ENCODE measurements around the gene KDM4B.
A peak's percentile ranks its signal among the peaks of the same experiment; 100 is the strongest.
"Not testable (repeated sequence)": the region's sequence is repeated elsewhere in the genome, so short reads cannot be mapped to it uniquely, and the experiment has no call there.

KDM4B gene

GRCh38 chr19:5155586-5156210 lies 186.8 kb downstream of the KDM4B start:
- DNase-seq (ENCODE audit: insufficient read length, low spot score): no peak
- no peak for FAIRE-seq

DNA sequence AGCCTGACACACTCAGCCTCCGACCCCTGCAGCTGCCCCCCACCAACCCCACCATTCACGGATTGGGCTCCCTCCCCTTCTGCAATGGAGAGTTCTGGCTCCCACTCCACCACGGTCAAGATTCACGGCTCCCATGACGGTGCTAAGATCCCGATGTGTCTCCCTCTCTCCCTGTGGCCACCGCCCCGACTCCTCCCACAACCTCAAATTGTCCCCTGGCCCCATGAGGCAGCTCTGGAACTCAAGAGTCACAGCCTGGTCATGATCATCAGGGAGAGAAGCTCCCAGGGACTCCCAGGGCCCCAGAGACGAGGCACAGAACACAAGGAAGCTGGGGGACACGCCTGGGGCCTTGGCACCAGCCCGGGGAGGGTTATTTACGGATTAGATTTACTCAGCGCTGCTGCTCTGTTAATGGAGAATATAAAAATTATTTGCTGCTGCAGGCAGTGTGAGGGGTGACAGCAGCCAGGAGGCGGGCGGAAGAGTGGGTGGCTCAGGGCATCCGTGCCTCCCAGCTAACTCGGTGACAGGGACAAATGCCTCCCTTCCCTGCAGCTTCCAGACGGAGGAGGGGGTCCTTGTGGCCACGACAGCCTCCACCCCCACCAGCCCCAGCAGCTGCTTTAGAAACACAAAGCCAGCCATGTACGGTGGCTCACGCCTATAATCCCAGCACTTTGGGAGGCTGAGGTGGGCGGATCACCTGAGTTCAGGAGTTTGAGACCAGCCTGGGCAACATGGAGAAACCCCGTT lies 187.5 kb downstream of the KDM4B start:
- DNase-seq (ENCODE audit: insufficient read length, low spot score): no peak
- FAIRE-seq: no peak

DNA sequence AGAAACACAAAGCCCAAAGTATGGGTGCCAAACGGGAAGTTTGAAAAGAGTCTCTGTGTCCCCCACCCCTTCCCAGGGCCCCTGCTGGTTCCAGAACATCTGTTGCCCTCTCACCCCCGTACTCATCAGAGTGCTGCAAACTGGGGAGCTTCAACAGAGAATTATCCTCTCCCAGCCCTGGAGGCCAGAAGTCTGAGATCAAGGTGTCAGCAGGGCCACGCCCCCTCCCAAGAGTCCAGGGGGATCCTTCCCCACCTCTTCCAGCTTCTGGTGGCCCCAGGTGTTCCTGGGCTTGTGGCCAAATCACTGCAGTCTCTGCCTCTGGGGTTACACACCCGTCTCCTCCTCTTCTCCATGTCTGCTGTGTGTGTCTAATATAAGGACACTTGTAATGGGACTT lies 188.3 kb downstream of the KDM4B start:
- DNase-seq (ENCODE audit: insufficient read length, low spot score): no peak
- FAIRE-seq: no peak

DNA sequence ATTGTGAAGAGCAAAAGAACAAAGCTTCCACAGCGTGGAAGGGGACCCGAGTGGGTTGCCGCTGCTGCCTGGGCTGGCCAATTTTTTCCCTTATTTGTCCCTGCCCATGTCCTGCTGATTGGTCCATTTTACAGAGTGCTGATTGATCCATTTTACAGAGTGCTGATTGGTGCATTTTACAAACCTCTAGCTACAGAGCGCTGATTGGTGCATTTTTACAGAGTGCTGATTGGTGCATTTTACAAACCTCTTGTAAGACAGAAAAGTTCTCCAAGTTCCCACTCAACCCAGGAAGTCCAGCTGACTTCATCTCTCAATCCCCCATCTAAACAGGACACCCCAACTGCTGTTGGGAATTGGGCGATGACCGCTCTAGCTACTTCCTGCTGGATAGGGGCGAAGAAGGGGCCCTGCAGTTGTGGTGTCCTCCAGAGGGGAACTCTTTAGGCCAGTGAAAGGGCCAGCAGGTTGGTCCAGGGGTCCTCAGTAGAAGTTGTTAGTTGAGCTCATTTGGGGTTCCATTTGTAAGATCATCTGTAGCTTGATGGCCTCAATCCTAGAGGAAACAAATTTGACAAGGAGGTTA lies 189.7 kb downstream of the KDM4B start:
- FAIRE-seq; DNase-seq (ENCODE audit: insufficient read length, low spot score): not testable (repeated sequence)

DNA sequence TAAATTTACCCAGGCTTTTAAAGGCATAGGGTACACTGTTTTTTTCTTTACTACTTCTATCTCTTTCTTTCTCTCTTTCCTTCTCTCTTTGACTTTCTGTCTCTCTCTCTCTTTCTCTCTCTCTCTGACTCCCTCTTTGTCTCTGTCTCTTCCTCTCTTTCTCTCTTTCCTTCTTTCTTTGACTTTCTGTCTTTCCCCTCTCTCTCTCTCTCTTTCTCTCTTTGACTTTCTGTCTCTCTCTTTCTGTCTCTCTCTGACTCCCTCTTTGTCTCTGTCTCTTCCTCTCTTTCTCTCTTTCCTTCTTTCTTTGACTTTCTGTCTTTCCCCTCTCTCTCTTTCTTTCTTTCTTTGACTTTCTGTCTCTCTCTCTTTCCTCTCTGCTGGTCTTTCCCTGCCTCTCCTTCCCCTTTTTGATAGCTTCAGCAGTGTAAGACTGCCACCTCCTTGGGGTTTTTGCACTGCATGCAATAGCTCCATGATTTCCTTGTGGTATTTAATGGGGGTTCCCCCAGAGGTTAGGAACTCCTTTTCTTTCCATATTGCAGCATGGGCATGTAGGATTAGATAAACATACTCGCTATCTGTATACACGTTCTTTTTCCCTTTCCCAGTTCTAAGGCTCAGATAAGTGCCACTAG lies 191.4 kb downstream of the KDM4B start:
- not testable (repeated sequence) for FAIRE-seq; DNase-seq (ENCODE audit: insufficient read length, low spot score)

DNA sequence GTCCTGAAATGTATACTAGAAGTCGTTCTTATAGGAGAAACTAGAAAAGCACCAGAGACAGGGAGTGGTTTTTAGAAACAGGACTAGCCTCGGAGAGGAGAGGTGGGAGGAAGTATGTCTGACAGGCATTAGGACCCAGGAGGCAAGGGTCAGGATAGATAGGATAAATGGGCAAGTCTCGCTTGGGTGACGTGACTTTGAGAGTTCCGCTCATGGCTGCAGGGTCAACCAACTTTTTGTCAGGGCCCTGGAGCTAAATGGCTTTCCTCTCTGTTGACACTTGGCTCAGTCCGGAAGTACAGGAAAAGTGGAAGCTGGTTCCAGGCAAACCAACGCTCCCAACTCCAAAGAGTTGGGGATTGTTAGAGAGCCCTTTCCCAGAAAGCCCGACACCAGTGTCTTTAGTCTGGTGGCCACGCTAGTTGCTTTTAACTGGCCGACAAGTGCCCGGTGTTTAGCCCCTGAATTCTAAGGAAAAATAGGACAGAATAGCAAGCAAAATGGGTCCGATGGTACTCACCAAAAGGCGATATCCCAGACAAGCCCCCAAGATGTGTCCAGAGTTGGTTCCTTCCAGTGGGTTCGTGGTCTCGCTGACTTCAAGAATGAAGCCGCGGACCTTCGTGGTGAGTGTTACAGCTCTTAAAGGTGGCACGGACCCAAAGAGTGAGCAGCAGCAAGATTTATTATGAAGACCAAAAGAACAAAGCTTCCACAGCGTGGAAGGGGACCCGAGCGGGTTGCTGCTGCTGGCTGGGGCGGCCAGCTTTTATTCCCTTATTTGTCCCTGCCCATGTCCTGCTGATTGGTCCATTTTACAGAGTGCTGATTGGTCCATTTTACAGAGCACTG lies 196.2 kb downstream of the KDM4B start:
- not testable (repeated sequence) for DNase-seq (ENCODE audit: insufficient read length, low spot score); FAIRE-seq

DNA sequence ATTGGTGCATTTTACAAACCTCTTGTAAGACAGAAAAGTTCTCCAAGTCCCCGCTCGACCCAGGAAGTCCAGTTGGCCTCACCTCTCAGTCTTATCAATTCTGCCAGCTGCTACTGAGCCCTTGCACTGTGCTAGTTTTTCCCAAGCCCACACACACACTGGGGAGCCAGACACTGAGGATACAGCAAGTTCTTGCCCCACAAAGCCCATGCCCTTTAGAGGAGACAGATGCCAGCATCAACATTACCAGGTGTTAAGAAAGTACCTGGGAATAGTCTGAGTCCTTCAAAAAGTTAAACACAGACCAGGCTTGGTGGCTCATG lies 196.7 kb downstream of the KDM4B start:
- DNase-seq (ENCODE audit: insufficient read length, low spot score): no peak
- no peak for FAIRE-seq

GRCh38 chr19:5166262-5166661 lies 197.3 kb downstream of the KDM4B start:
- FAIRE-seq (no peak), DNase-seq (ENCODE audit: insufficient read length, low spot score) (no peak)

DNA sequence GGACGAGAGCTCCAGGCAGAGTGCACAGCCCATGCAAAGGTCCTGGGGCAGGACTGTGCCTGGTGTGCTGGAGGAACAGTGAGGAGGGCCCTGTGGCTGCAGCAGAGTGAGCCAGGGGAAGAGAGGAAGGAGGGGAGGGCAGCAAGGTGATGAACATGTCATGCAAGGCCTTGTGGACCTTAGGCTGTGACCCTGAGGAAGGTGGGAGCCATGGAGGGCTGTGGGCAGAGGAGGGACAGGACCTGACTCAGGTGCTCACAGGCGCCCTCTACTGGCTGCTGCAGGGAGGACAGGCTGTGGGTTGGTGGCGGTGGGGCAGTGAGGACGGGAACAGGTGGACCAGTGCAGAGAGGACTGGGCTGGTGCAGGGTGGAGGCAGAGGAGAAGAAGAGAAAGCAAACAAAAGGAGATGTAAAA lies 201.4 kb downstream of the KDM4B start:
- FAIRE-seq (no peak), DNase-seq (ENCODE audit: insufficient read length, low spot score) (no peak)

DNA sequence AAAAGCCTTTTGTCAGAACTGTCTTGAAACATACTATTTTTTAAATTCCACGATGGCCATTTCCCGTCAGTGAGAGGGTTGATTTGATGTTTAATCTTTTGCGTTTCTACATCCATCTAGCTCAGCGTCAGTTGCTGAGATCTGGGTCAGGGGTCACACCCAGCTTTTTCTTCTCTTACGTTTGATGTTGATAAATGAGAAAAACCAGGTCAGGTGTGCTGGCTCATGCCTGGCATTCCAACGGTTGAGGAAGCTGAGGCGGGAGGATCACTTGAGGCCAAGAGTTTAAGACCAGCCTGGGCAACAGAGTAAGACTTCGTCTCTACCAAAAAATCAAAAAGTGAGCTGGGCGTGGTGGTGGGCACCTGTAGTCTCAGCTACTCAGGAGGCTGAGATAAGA lies 202.8 kb downstream of the KDM4B start:
- no peak for FAIRE-seq

GRCh38 chr19:5172859-5173630 lies 204.1 kb downstream of the KDM4B start:
- DNase-seq (ENCODE audit: insufficient read length, low spot score) (peak; percentile 87), FAIRE-seq (no peak)

More for the DNA sequence above, 202.8 kb downstream of the KDM4B start:
- no peak for DNase-seq (ENCODE audit: insufficient read length, low spot score)

- no peak for FAIRE-seq
- DNase-seq (ENCODE audit: insufficient read length, low spot score): no peak
Measured at GRCh38 chr19:5173993-5174392, 205.1 kb downstream of the KDM4B start.

DNA sequence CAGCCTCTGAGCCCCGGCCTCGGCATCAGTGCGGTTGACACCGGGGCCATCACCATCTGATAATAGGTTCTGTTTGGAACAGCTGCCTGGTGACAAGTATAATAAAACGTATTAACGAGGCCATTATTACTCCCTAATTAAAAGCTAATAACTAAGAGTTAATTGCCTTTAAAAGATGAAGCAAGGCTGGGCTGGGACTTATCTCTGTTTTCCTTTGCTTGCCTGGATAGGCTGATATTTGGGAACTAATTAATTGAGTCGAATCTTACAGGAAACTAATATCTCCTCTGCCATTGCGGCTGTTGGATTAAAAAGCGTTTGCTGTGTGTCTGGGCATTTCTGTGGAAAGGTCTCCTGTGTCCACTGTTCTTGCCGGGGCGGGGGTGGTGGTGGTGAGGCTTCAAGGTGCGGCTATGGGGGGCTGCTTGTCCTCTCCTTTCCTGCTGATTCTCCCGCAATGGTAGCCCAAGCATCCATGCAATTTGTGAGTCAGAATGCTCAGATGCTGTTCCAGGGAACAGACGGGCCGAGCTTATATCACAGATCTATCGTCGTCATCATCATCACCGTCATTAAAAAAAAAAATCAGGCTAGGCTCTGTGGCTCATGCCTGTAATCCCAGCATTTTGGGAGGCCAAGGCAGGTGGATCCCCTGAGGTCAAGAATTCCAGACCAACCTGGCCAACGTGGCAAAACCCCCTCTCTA lies 209.0 kb downstream of the KDM4B start:
- FAIRE-seq: no peak
- no peak for DNase-seq (ENCODE audit: insufficient read length, low spot score)

GRCh38 chr19:5178841-5179240 lies 209.9 kb downstream of the KDM4B start:
- DNase-seq (ENCODE audit: insufficient read length, low spot score) (no peak), FAIRE-seq (no peak)

- no peak for FAIRE-seq
Measured at GRCh38 chr19:5179256-5179655, 210.3 kb downstream of the KDM4B start.

DNA sequence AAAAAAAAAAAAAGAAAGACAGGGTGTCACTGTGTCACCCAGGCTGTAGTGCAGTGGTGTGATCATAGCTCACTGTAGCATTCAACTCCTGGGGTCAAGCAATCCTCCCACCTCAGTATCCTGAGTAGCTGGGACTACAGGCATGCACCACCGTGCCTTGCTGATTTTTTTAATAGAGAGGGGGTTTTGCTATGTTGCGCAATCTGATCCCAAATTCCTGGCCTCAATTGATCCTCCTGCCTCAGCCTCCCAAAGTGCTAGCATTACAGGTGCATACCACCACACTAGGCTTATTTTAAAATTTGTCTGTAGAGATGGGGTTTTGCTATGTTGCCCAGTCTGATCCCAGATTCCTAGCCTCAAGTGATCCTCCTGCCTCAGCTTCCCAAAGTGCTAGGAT lies 212.4 kb downstream of the KDM4B start:
- DNase-seq (ENCODE audit: insufficient read length, low spot score) (no peak), FAIRE-seq (no peak)

More at GRCh38 chr19:5179256-5179655, 210.3 kb downstream of the KDM4B start:
- DNase-seq (ENCODE audit: insufficient read length, low spot score): no peak

GRCh38 chr19:5182751-5183150 lies 213.8 kb downstream of the KDM4B start:
- DNase-seq (ENCODE audit: insufficient read length, low spot score) (no peak), FAIRE-seq (no peak)

GRCh38 chr19:5183616-5184015 lies 214.7 kb downstream of the KDM4B start:
- FAIRE-seq (no peak), DNase-seq (ENCODE audit: insufficient read length, low spot score) (no peak)

- DNase-seq (ENCODE audit: insufficient read length, low spot score) (no peak), FAIRE-seq (no peak)
Measured at GRCh38 chr19:5184930-5185329, 216.0 kb downstream of the KDM4B start.

Measured in HTR-8/SVneo (cell line).